PC-9 (cell line): ENCODE results near the gene DLGAP4.

Source experiments
- CTCF ChIP-seq: fragments of 200-600 bp; sonication (generic); conservative IDR thresholded peaks from 2 replicates; pipeline ENCODE4 v1.6.1; 2017; ENCODE audit warnings: mixed run types, antibody characterized with exemption, mild to moderate bottlenecking, moderate library complexity
- EZH2 ChIP-seq: fragments of 200-600 bp; sonication (generic); IDR thresholded peaks from 2 replicates; pipeline ENCODE4 v1.8.0; 2017; ENCODE audit warnings: antibody characterized with exemption, low read depth

GRCh38 chr20:36527331-36528125 lies 221.4 kb downstream of the DLGAP4 start:
- no peak for TF ChIP-seq CTCF
- no peak for TF ChIP-seq EZH2
